Adrenal gland (tissue), 12 donors: ENCODE measurements around the gene LSM7. TPM values are rescaled to one million over a fixed set of nuclear protein-coding genes. Genes with fewer than 3 reads are reported as not detected.
A peak's percentile ranks its signal among the peaks of the same experiment; 100 is the strongest.

Experiments
- DNase-seq, 7 donors: peaks; one replicate each; pipeline ENCODE4 v3.0.0-alpha.2; 2019 to 2020
- H3K27ac ChIP-seq, 5 donors: fragments of 200-600 bp; sonication (generic) in 4 of 5; 1 replicate in 3 of 5; 2 replicates in 2 of 5; pipeline versions ENCODE4 v1.5.1 to v1.8.0; 2016 to 2020; ENCODE audit warnings: mild to moderate bottlenecking in 1 of 5
- H3K27me3 ChIP-seq: fragments of 200-600 bp; 2 replicates; pipeline ENCODE4 v1.8.0; 2021
- H3K36me3 ChIP-seq, 2 donors: fragments of 200-600 bp; replicated peaks in 1 of 2; 1 replicate in 1 of 2; 2 replicates in 1 of 2; pipeline versions ENCODE4 v1.5.1 to v1.8.0; 2018 to 2022
- H3K4me1 ChIP-seq, 2 donors: fragments of 200-600 bp; replicated peaks in 1 of 2; 1 replicate in 1 of 2; 2 replicates in 1 of 2; pipeline versions ENCODE4 v1.5.1 to v1.8.0; 2018 to 2021
- H3K4me3 ChIP-seq, 4 donors: fragments of 200-600 bp; sonication (generic) in 3 of 4; one replicate each; pipeline ENCODE4 v1.5.1; 2016 to 2018
- H3K9me3 ChIP-seq, 3 donors: fragments of 200-600 bp; sonication (generic) in 1 of 3; replicated peaks in 1 of 3; 1 replicate in 2 of 3; 2 replicates in 1 of 3; pipeline versions ENCODE4 v1.5.1 to v1.8.0; 2016 to 2021
- CTCF ChIP-seq, 6 experiments: fragments of 450-650 bp in 4 of 6; fragments of 200-600 bp in 2 of 6; sonication (generic) in 1 of 6; IDR thresholded peaks; 1 replicate in 5 of 6; 2 replicates in 1 of 6; pipeline versions ENCODE4 v1.5.1 to v1.8.0; 2016 to 2021; ENCODE audit warnings: antibody characterized with exemption in 6 of 6, mild to moderate bottlenecking in 2 of 6, moderate library complexity in 1 of 6
- POLR2A ChIP-seq, 2 donors: fragments of 450-650 bp; IDR thresholded peaks; one replicate each; pipeline ENCODE4 v1.6.1; 2017; ENCODE audit warnings: antibody characterized with exemption in 2 of 2, mild to moderate bottlenecking in 2 of 2, moderate library complexity in 1 of 2
- WGBS, 4 donors: extraction: QIAGEN DNeasy Blood & Tissue Kit in 2 of 4; methylation state at CpG; one replicate each; pipeline versions ENCODE4 v1.1.5 to v1.1.7; 2013 to 2017; 5-methylcytosine and 5-hydroxymethylcytosine counted together
- intact Hi-C, 2 donors: fragments of 100-400 bp; cut with DNase I; formaldehyde crosslinking; loops; one replicate each; pipeline versions ENCODE4 v1.14.1 to v1.15.0; 2022 to 2023
- polyA plus RNA-seq, 3 donors: library from polyadenylated mRNA; stranded (reverse); fragments of 200-250 nt in 2 of 3; fragments of 350-450 nt in 1 of 3; fragmentation: Illumina TruSeq in 1 of 3; extraction: RNeasy Lipid Tissue Mini Kit (QIAGEN cat#74804) in 1 of 3; gene quantifications; one replicate each; pipeline ENCODE4 v1.2.3, GENCODE V29; 2013 to 2014
- total RNA-seq, 9 donors: library from RNA; depleted of rRNA in 4 of 9; stranded (reverse); fragments of >200 nt in 4 of 9; fragments of 120-200 nt in 1 of 9; fragmentation: NEBNext Ultra II Directional in 1 of 9; extraction: Animal tissue kit (Norgen Biotek cat#: 25700) in 1 of 9; gene quantifications; one replicate each; pipeline versions ENCODE4 v1.1.0 to v1.2.4, GENCODE V29; 2013 to 2023
- donor health status: healthy with polysubstance abuse.
- donor health status: Bipolar disorder and iron deficiency.
- donor health status: DM: yes; HTN: yes; CAD: no.
- donor health status: DM: no; HTN: no; CAD: no.
- donor health status: DM: no; HTN: no; CAD: no.
- donor health status: DM: yes; HTN: yes; CAD: no.

The LSM7 gene
- total and polyA plus RNA-seq, 12 donors: 24.1 to 355 (median 78.1) TPM

GRCh38 chr19:2332341-2333026, 4.1 kb upstream of the LSM7 start:
- H3K4me1 ChIP-seq: peaks cover 15 to 20% of the 10 kb centered on the region in 2 donors
- H3K9me3 ChIP-seq: no peaks in the 10 kb centered on the region
- WGBS, 4 donors: 61 to 71% (median 68%) methylated on average over 6 to 17 of the region's 17 CpGs
- no peaks in the 10 kb centered on the region for H3K27me3 ChIP-seq
- H3K36me3 ChIP-seq: no peaks in the 10 kb centered on the region
- intact Hi-C loops: no loop called here
- no peak overlapping the region for H3K4me3 ChIP-seq
- DNase-seq: peak in 1 of 7 donors; percentile 62
- TF ChIP-seq CTCF (IDR thresholded peaks at IDR 0.05): no peak
- no peak for TF ChIP-seq POLR2A (IDR thresholded peaks at IDR 0.05)
- peak overlapping the region in 1 of 5 donors; percentile 19 for H3K27ac ChIP-seq

- intact Hi-C loops: no loop called here
- no peaks in the 10 kb centered on the region for H3K36me3 ChIP-seq
- WGBS, 4 donors: 64 to 91% (median 72%) methylated on average over 7 to 12 of the region's 12 CpGs
- no peaks in the 10 kb centered on the region for H3K27me3 ChIP-seq
- H3K9me3 ChIP-seq: no peaks in the 10 kb centered on the region
- peak overlapping the region in 1 of 5 donors; percentile 19 for H3K27ac ChIP-seq
- TF ChIP-seq CTCF (IDR thresholded peaks at IDR 0.05): no peak
- no peak for TF ChIP-seq POLR2A (IDR thresholded peaks at IDR 0.05)
- DNase-seq: no peak
- H3K4me3 ChIP-seq: no peak overlapping the region
- H3K4me1 ChIP-seq: peaks cover 17 to 27% of the 10 kb centered on the region in 2 donors
Measured at GRCh38 chr19:2331601-2332246, 3.3 kb upstream of the LSM7 start.

DNA sequence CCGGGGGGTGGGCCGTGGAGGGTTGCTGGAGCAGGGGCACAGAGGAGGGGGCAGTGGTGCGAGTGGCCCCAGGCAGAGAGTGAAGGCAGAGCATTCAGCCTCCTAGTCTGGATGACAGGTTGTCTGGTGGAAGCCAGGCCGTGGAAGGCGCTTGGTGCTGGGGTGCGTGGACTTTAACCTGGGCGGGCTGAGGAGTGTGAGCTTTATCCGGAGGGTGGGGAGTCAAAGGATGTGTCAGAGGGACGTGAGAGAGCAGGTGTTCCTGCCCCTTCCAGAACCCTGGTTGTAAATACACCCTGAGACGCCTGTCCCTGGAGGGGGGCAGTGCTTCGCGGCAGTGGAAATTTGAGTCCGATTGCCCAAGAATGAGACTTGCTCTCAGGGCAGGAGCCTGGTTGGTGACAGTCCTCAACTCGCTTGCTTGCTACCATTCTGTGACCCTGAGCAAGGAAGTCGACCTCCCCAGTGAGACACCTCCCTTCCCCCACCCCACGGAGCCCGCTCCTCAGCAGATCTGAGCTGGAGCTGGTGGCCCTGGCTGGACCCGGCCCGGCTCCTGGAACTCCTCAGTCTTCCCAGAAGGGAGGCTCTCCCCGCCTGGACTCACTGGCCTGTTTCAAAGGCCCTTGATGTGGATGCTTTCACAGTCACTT, 2.4 kb upstream of the LSM7 start:
- no peak for TF ChIP-seq CTCF (IDR thresholded peaks at IDR 0.05)
- Histone ChIP-seq H3K4me3 (no peak overlapping the region), H3K4me1 (peaks cover 17 to 27% of the 10 kb centered on the region in 2 donors), H3K27ac (no peak overlapping the region), H3K27me3 (no peaks in the 10 kb centered on the region), H3K9me3 (no peaks in the 10 kb centered on the region), H3K36me3 (peaks cover 0 to 2% of the 10 kb centered on the region in 2 donors)
- 76 to 82% (median 77%) methylated on average over 13 to 20 of the region's 20 CpGs for WGBS, 4 donors
- DNase-seq: no peak
- intact Hi-C loops: no loop called here

GRCh38 chr19:2330255-2330631, 1.9 kb upstream of the LSM7 start:
- Histone ChIP-seq H3K27ac (no peak overlapping the region), H3K9me3 (no peaks in the 10 kb centered on the region), H3K36me3 (peaks cover 0 to 5% of the 10 kb centered on the region in 2 donors), H3K27me3 (no peaks in the 10 kb centered on the region), H3K4me3 (no peak overlapping the region), H3K4me1 (peaks cover 17 to 27% of the 10 kb centered on the region in 2 donors)
- DNase-seq: no peak
- intact Hi-C loops: no loop called here
- TF ChIP-seq CTCF (IDR thresholded peaks at IDR 0.05): no peak
- TF ChIP-seq POLR2A (IDR thresholded peaks at IDR 0.05): no peak
- WGBS, 4 donors: 78 to 86% (median 81%) methylated on average over 9 to 10 of the region's 10 CpGs
